GM21381 (cell line): ENCODE results near the gene ARHGAP32.
"Not testable (repeated sequence)": the region's sequence is repeated elsewhere in the genome, so short reads cannot be mapped to it uniquely, and the experiment has no call there.

ENCODE experiments used
- ATAC-seq: cut with Tn5 transposase; IDR thresholded peaks from one replicate; pipeline ENCODE4 v1.9.1; 2021; ENCODE audit warnings: mild to moderate bottlenecking, moderate library complexity; ENCODE audit not compliant: unreplicated experiment

ARHGAP32 gene

GRCh38 chr11:129041611-129042018 lies 150.5 kb downstream of the ARHGAP32 start:
- no peak for ATAC-seq

- ATAC-seq: no peak
Observed at GRCh38 chr11:129040934-129041333, 151.2 kb downstream of the ARHGAP32 start.

GRCh38 chr11:129035244-129035643 lies 156.9 kb downstream of the ARHGAP32 start:
- ATAC-seq: no peak

- ATAC-seq: no peak
Observed at GRCh38 chr11:129034001-129034400, 158.1 kb downstream of the ARHGAP32 start.

GRCh38 chr11:129023968-129024676 lies 168.0 kb downstream of the ARHGAP32 start:
- ATAC-seq: no peak

GRCh38 chr11:129021295-129021694 lies 170.8 kb downstream of the ARHGAP32 start:
- ATAC-seq: no peak

GRCh38 chr11:129018991-129019390 lies 173.1 kb downstream of the ARHGAP32 start:
- ATAC-seq: no peak

GRCh38 chr11:129018126-129018525 lies 174.0 kb downstream of the ARHGAP32 start:
- ATAC-seq: no peak

- no peak for ATAC-seq
Observed at GRCh38 chr11:129013737-129014475, 178.2 kb downstream of the ARHGAP32 start.

GRCh38 chr11:129012880-129013279 lies 179.2 kb downstream of the ARHGAP32 start:
- ATAC-seq: no peak

- no peak for ATAC-seq
Observed at GRCh38 chr11:129006161-129006560, 186.0 kb downstream of the ARHGAP32 start.

GRCh38 chr11:128999165-128999564 lies 193.0 kb downstream of the ARHGAP32 start:
- ATAC-seq: not testable (repeated sequence)

- ATAC-seq: no peak
Observed at GRCh38 chr11:128988242-128988970, 203.7 kb downstream of the ARHGAP32 start.

GRCh38 chr11:128985880-128986279 lies 206.2 kb downstream of the ARHGAP32 start:
- no peak for ATAC-seq

- no peak for ATAC-seq
Observed at GRCh38 chr11:128983023-128983422, 209.1 kb downstream of the ARHGAP32 start.

- no peak for ATAC-seq
Observed at GRCh38 chr11:128981254-128981653, 210.9 kb downstream of the ARHGAP32 start.

- ATAC-seq: no peak
Observed at GRCh38 chr11:128970598-128971190, 221.4 kb downstream of the ARHGAP32 start.

- ATAC-seq: no peak
Observed at GRCh38 chr11:128968916-128969315, 223.2 kb downstream of the ARHGAP32 start.

GRCh38 chr11:128967578-128967977 lies 224.5 kb downstream of the ARHGAP32 start:
- ATAC-seq: no peak

- peak; percentile 97 for ATAC-seq
Observed at GRCh38 chr11:128965485-128965884, 226.6 kb downstream of the ARHGAP32 start.

GRCh38 chr11:128964463-128964930 lies 227.6 kb downstream of the ARHGAP32 start:
- ATAC-seq: no peak
